A549 (cell line): ENCODE measurements around the gene THAP3. TPM values are rescaled to one million over a fixed set of nuclear protein-coding genes. Genes with fewer than 3 reads are reported as not detected.
A peak's percentile ranks its signal among the peaks of the same experiment; 100 is the strongest.

Experiments used
- ATAC-seq, 2 experiments: fragments of 200-7000 bp in 1 of 2; fragments of >200 bp in 1 of 2; cut with Nextera tagmentation in 1 of 2; cut with Tn5 transposase in 1 of 2; 3 replicates each; pipeline versions ENCODE4 v1.8.0 to v1.9.1; 2018 to 2020; ENCODE audit warnings: mild to moderate bottlenecking in 1 of 2, moderate library complexity in 1 of 2
- CTCF ChIA-PET: fragments of 300-600 bp; sonication (Branson Sonifier 250); formaldehyde crosslinking; extraction: SDS; loops from one replicate; lab custom pipeline; 2021; ENCODE audit warnings: antibody characterized with exemption, inconsistent platforms; lab: Yijun Ruan, JAX
- POLR2A ChIA-PET: fragments of 350-600 bp; formaldehyde crosslinking; extraction: SDS; loops from one replicate; lab custom pipeline; 2021; ENCODE audit warnings: antibody characterized with exemption, inconsistent platforms; lab: Yijun Ruan, JAX
- DNase-seq, 2 experiments: peaks; one replicate each; pipeline versions ENCODE4 v3.0.0 to v3.0.0-alpha.2; 2011 to 2016; ENCODE audit warnings: low read depth in 1 of 2, low spot score in 1 of 2
- FAIRE-seq: peaks from 2 replicates; lab custom pipeline; 2011; peaks lifted over from hg19 to GRCh38; lab: Jason Lieb, UNC
- H3K27ac ChIP-seq, 2 experiments: fragments of >200 bp; sonication (Bioruptor Twin); formaldehyde crosslinking; 3 replicates each; pipeline ENCODE4 v1.5.1; 2016 to 2017
- H3K4me1 ChIP-seq: fragments of >200 bp; sonication (Bioruptor Twin); formaldehyde crosslinking; 3 replicates; pipeline ENCODE4 v1.6.1; 2016
- H3K4me2 ChIP-seq: fragments of >200 bp; sonication (Bioruptor Twin); formaldehyde crosslinking; 3 replicates; pipeline ENCODE4 v1.6.1; 2016
- H3K4me3 ChIP-seq: fragments of >200 bp; sonication (Bioruptor Twin); formaldehyde crosslinking; 3 replicates; pipeline ENCODE4 v1.5.1; 2016
- H3K9me3 ChIP-seq: fragments of >200 bp; sonication (Bioruptor Twin); formaldehyde crosslinking; 3 replicates; pipeline ENCODE4 v1.6.1; 2016
- CBX2 ChIP-seq: fragments of 200-600 bp; sonication (generic); IDR thresholded peaks from 2 replicates; pipeline ENCODE4 v1.6.1; 2016; ENCODE audit warnings: low read depth, mild to moderate bottlenecking, borderline replicate concordance
- CHD2 ChIP-seq: fragments of 150-350 bp; IDR thresholded peaks from 2 replicates; pipeline ENCODE4 v1.6.1; 2014; ENCODE audit warnings: low read length; ENCODE audit not compliant: partially characterized antibody
- E2F6 ChIP-seq: IDR thresholded peaks from 2 replicates; pipeline ENCODE4 v1.6.1; 2012; ENCODE audit warnings: low read depth, borderline replicate concordance
- EHMT2 ChIP-seq: fragments of 200-600 bp; sonication (generic); IDR thresholded peaks from 2 replicates; pipeline ENCODE4 v1.6.1; 2016; ENCODE audit warnings: antibody characterized with exemption, low read depth, mild to moderate bottlenecking, moderate library complexity
- ELK1 ChIP-seq: fragments of 150-350 bp; IDR thresholded peaks from 2 replicates; pipeline ENCODE4 v1.6.1; 2014; ENCODE audit warnings: low read depth, mild to moderate bottlenecking, low read length
- ESRRA ChIP-seq: fragments of 150-350 bp; IDR thresholded peaks from 2 replicates; pipeline ENCODE4 v1.6.1; 2014; ENCODE audit warnings: mild to moderate bottlenecking, low read length, borderline replicate concordance
- FOSB ChIP-seq: fragments of 250-450 bp; sonication (Bioruptor Pico); IDR thresholded peaks from 2 replicates; pipeline ENCODE4 v1.5.0; 2020; ENCODE audit warnings: mild to moderate bottlenecking, moderate library complexity
- FOXS1 ChIP-seq: fragments of 250-450 bp; sonication (Bioruptor Pico); IDR thresholded peaks from 2 replicates; pipeline ENCODE4 v1.5.0; 2020; ENCODE audit warnings: mild to moderate bottlenecking, moderate library complexity
- HOXB13 ChIP-seq: fragments of 250-450 bp; sonication (Bioruptor Pico); IDR thresholded peaks from 2 replicates; pipeline ENCODE4 v1.5.0; 2020; ENCODE audit warnings: low read depth, mild to moderate bottlenecking, moderate library complexity
- HOXB5 ChIP-seq: fragments of 250-450 bp; sonication (Bioruptor Pico); IDR thresholded peaks from 2 replicates; pipeline ENCODE4 v1.5.0; 2020; ENCODE audit warnings: mild to moderate bottlenecking, moderate library complexity
- JUN ChIP-seq, 2 experiments: fragments of >200 bp; sonication (Bioruptor Twin); formaldehyde crosslinking; IDR thresholded peaks; 2 replicates in 1 of 2; 3 replicates in 1 of 2; pipeline ENCODE4 v1.6.1; 2016 to 2017
- KDM1A ChIP-seq: fragments of 200-600 bp; sonication (generic); IDR thresholded peaks from 2 replicates; pipeline ENCODE4 v1.6.1; 2016; ENCODE audit warnings: low read depth, mild to moderate bottlenecking
- MAFK ChIP-seq: fragments of 450-650 bp; IDR thresholded peaks from 2 replicates; pipeline ENCODE4 v1.6.1; 2014; ENCODE audit not compliant: partially characterized antibody
- MAZ ChIP-seq: fragments of 150-350 bp; IDR thresholded peaks from 2 replicates; pipeline ENCODE4 v1.6.1; 2014; ENCODE audit warnings: antibody characterized with exemption, low read depth, low read length, borderline replicate concordance
- MYC ChIP-seq: IDR thresholded peaks from 2 replicates; pipeline ENCODE4 v1.6.1; 2012; ENCODE audit warnings: mild to moderate bottlenecking, inconsistent platforms, low read length, improper control_type of control experiment, borderline replicate concordance
- NFE2L2 ChIP-seq: fragments of 150-350 bp; conservative IDR thresholded peaks from 2 replicates; pipeline ENCODE4 v1.6.1; 2014; ENCODE audit warnings: low read length
- PHF8 ChIP-seq: fragments of 200-600 bp; sonication (generic); IDR thresholded peaks from 2 replicates; pipeline ENCODE4 v1.6.1; 2016; ENCODE audit warnings: low read depth, mild to moderate bottlenecking, antibody characterized with exemption, moderate library complexity, borderline replicate concordance
- RARB ChIP-seq: fragments of 250-450 bp; sonication (Bioruptor Pico); IDR thresholded peaks from 2 replicates; pipeline ENCODE4 v1.8.0; 2021; ENCODE audit warnings: mild to moderate bottlenecking, moderate library complexity
- RNF2 ChIP-seq: fragments of 200-600 bp; sonication (generic); IDR thresholded peaks from 2 replicates; pipeline ENCODE4 v1.6.1; 2016; ENCODE audit warnings: low read depth, mild to moderate bottlenecking, antibody characterized with exemption, moderate library complexity, borderline replicate concordance
- SMC3 ChIP-seq: fragments of >200 bp; sonication (Bioruptor Twin); formaldehyde crosslinking; IDR thresholded peaks from 3 replicates; pipeline ENCODE4 v1.6.1; 2018; ENCODE audit warnings: inconsistent platforms
- SREBF2 ChIP-seq: fragments of 450-650 bp; IDR thresholded peaks from 2 replicates; pipeline ENCODE4 v1.6.1; 2014; ENCODE audit warnings: mild to moderate bottlenecking, moderate library complexity
- TFCP2L1 ChIP-seq: fragments of 250-450 bp; sonication (Bioruptor Pico); IDR thresholded peaks from 2 replicates; pipeline ENCODE4 v1.5.0; 2021; ENCODE audit warnings: mild to moderate bottlenecking
- TP53 ChIP-seq: fragments of 250-450 bp; sonication (Bioruptor Pico); IDR thresholded peaks from 2 replicates; pipeline ENCODE4 v1.5.0; 2021; ENCODE audit warnings: mild to moderate bottlenecking, moderate library complexity
- ZNF302 ChIP-seq: fragments of 250-450 bp; sonication (Bioruptor Pico); IDR thresholded peaks from 2 replicates; pipeline ENCODE4 v1.9.0; 2021; ENCODE audit warnings: inconsistent platforms, mild to moderate bottlenecking, moderate library complexity
- WGBS: methylation state at CpG from one replicate; pipeline ENCODE4 v1.1.6; 2017; ENCODE audit errors: missing lambda C conversion rate; 5-methylcytosine and 5-hydroxymethylcytosine counted together
- polyA plus RNA-seq, 4 experiments: library from polyadenylated mRNA; depleted of rRNA in 3 of 4; stranded (reverse); fragments of >200 nt; fragmentation: RNase III in 1 of 4; extraction: RNeasy Plus Mini Kit Qiagen cat#74134 plus additional on column Dnase treatment in 1 of 4; gene quantifications; 2 replicates in 3 of 4; 3 replicates in 1 of 4; pipeline ENCODE4 v1.2.3, GENCODE V29; 2011 to 2017

THAP3 gene
- polyA plus RNA-seq, 2 of the 4 experiments (the other 2 are of a cell fraction): 6.5 to 12.0 TPM

DNA sequence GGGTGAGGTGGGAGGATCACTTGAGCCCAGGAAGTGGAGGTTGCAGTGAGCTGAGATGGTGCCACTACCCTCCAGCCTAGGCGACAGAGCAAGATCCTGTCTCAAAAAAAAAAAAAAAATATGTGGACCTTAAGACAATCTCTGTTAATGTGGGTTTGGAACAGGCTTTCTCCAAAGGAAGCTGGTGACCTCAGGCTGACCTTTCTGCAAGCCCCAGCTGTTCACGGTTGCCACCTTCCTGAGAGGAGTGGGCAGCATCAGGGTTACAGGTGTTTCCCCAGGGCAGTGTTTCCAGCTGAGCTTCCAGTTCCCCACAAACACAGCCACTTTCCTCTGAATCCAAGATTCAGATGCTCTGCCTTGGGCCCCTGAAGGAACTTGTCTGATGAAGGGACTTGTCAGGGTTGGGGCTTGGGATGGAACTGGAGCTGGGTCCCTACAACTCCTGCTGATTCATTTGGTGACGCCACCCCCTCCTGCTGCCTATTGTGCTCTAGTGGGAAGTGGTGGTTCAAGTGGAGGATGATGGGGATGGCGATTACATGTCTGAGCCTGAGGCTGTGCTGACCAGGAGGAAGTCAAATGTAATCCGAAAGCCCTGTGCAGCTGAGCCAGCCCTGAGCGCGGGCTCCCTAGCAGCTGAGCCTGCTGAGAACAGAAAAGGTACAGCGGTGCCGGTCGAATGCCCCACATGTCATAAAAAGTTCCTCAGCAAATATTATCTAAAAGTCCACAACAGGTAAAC lies 42.9 kb upstream of the THAP3 start:
- Histone ChIP-seq H3K27ac (no peak overlapping the region), H3K4me1 (peaks cover 25% of the 10 kb centered on the region), H3K4me2 (peak overlapping the region; percentile 92), H3K4me3 (no peak overlapping the region), H3K9me3 (no peaks in the 10 kb centered on the region)
- DNase-seq (no peak), ATAC-seq (no peak), FAIRE-seq (no peak)
- TF ChIP-seq ESRRA: no peak
- TF ChIP-seq RARB: no peak
- TF ChIP-seq MYC: no peak
- no peak for TF ChIP-seq EHMT2
- TF ChIP-seq FOSB (CRISPR knock-in tag): no peak
- TF ChIP-seq SMC3: no peak
- no peak for TF ChIP-seq TFCP2L1 (CRISPR knock-in tag)
- no peak for TF ChIP-seq RNF2
- no peak for TF ChIP-seq KDM1A
- no peak for TF ChIP-seq CHD2
- TF ChIP-seq TP53 (CRISPR knock-in tag): no peak
- no peak for TF ChIP-seq E2F6
- no peak for TF ChIP-seq PHF8
- no peak for TF ChIP-seq FOXS1
- 82% methylated on average over 9 of the region's 10 CpGs for WGBS
- ChIA-PET POLR2A (no interaction called here), CTCF (interaction anchor here (0.9 to 3.9 kb wide), 2 partner anchors 28 to 120 kb away, joined by 5 to 16 read pairs; partner anchors contain the start of genes DNAJC11, NOL9 and TAS1R1)

DNA sequence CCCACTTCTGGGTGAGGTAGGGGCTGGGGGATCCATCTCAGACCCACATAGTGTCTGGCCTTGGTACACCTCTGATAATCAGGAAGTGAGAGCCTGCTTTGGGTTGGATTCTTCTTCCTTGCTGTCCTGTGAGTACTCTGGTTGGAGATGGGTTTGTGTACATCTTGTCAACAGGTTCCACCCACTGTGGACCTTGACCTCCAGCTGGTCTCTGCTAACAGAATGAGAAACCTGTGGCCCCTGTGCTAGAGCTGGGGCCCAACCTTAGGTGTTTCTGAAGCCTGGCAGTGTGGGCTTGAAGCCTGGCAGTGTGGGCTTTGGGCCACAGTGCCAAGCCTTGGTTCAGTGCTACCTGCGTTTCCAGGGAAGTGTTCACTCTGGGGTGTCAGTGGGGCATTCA lies 42.3 kb upstream of the THAP3 start:
- FAIRE-seq: no peak
- POLR2A ChIA-PET: no interaction called here
- peak in 1 of 2 experiments; percentile 47 for DNase-seq
- no peak for TF ChIP-seq MAZ
- TF ChIP-seq HOXB5: no peak
- no peak for TF ChIP-seq SREBF2
- no peak for TF ChIP-seq ELK1
- no peak for TF ChIP-seq JUN (IDR thresholded peaks at IDR 0.05)
- no peak for TF ChIP-seq MAFK
- no peak for TF ChIP-seq CBX2
- no peak for TF ChIP-seq MYC
- TF ChIP-seq HOXB13 (CRISPR knock-in tag): no peak
- no peak for TF ChIP-seq RARB
- TF ChIP-seq ZNF302: no peak
- TF ChIP-seq NFE2L2: no peak
- H3K9me3 ChIP-seq: no peaks in the 10 kb centered on the region
- no peak for ATAC-seq
- no peak overlapping the region for H3K4me3 ChIP-seq
- CTCF ChIA-PET: interaction anchor here (3.9 kb wide), 1 partner anchor 28 kb away, joined by 16 read pairs; the partner anchor contains the start of genes NOL9 and TAS1R1
- no peak overlapping the region for H3K27ac ChIP-seq
- peaks cover 25% of the 10 kb centered on the region for H3K4me1 ChIP-seq
- 86% methylated on average over 1 of the region's 1 CpG for WGBS
- peak overlapping the region; percentile 92 for H3K4me2 ChIP-seq
